ES-I3 (cell line): ENCODE results near the gene GJB4.
"Not testable (repeated sequence)": the region's sequence is repeated elsewhere in the genome, so short reads cannot be mapped to it uniquely, and the experiment has no call there.

Experiments
- H3K36me3 ChIP-seq: 2 replicates; pipeline ENCODE4 v1.6.1; 2013; ENCODE audit warnings: mild to moderate bottlenecking, low read length, control low read depth, moderate library complexity; ENCODE audit not compliant: insufficient read depth
- H3K4me1 ChIP-seq: 2 replicates; pipeline ENCODE4 v1.6.1; 2013; ENCODE audit warnings: mild to moderate bottlenecking, control low read depth, low read length; ENCODE audit not compliant: insufficient read depth
- H3K9ac ChIP-seq: 2 replicates; pipeline ENCODE4 v1.6.1; 2013; ENCODE audit warnings: low read depth, mild to moderate bottlenecking, low read length, moderate library complexity
- H3K9me3 ChIP-seq: 2 replicates; pipeline ENCODE4 v1.6.1; 2013; ENCODE audit warnings: mild to moderate bottlenecking, low read length, moderate library complexity; ENCODE audit not compliant: control insufficient read depth, insufficient read depth

GJB4 gene

GRCh38 chr1:34757386-34757785, 2.2 kb upstream of the GJB4 start:
- H3K9me3 ChIP-seq, result no peaks in the 10 kb centered on the region
- no peak overlapping the region for H3K9ac ChIP-seq
- H3K4me1 ChIP-seq, result peaks cover 16% of the 10 kb centered on the region; the same call in 1 of the 2 replicates
- no peaks in the 10 kb centered on the region for H3K36me3 ChIP-seq

- no peaks in the 10 kb centered on the region for H3K9me3 ChIP-seq
- no peak overlapping the region for H3K9ac ChIP-seq
- peaks cover 27% of the 10 kb centered on the region; the same call in 1 of the 2 replicates for H3K4me1 ChIP-seq
Measured at GRCh38 chr1:34758751-34759150, 789 bp upstream of the GJB4 start.

GRCh38 chr1:34761176-34761761, 1.7 kb downstream of the GJB4 start:
- Histone ChIP-seq H3K9ac (no peak overlapping the region), H3K4me1 (peaks cover 12% of the 10 kb centered on the region; the same call in 1 of the 2 replicates), H3K9me3 (no peaks in the 10 kb centered on the region), H3K36me3 (no peaks in the 10 kb centered on the region)

More at GRCh38 chr1:34758751-34759150, 789 bp upstream of the GJB4 start:
- H3K36me3 ChIP-seq, result no peaks in the 10 kb centered on the region

- H3K9ac ChIP-seq, result no peak overlapping the region
- peaks cover 12% of the 10 kb centered on the region; the same call in 1 of the 2 replicates for H3K4me1 ChIP-seq
- H3K36me3 ChIP-seq, result no peaks in the 10 kb centered on the region
- no peaks in the 10 kb centered on the region for H3K9me3 ChIP-seq
Measured at GRCh38 chr1:34761776-34762307, 2.3 kb downstream of the GJB4 start.

- Histone ChIP-seq H3K9ac (no peak overlapping the region), H3K9me3 (no peaks in the 10 kb centered on the region), H3K4me1 (peaks cover 12% of the 10 kb centered on the region; the same call in 1 of the 2 replicates), H3K36me3 (no peaks in the 10 kb centered on the region)
Measured at GRCh38 chr1:34762474-34763141, 3.1 kb downstream of the GJB4 start.

- no peaks in the 10 kb centered on the region for H3K9me3 ChIP-seq
- no peak overlapping the region for H3K9ac ChIP-seq
- H3K4me1 ChIP-seq, result peaks cover 12% of the 10 kb centered on the region; the same call in 1 of the 2 replicates
- H3K36me3 ChIP-seq, result no peaks in the 10 kb centered on the region
Measured at GRCh38 chr1:34763142-34763781, 3.7 kb downstream of the GJB4 start.

- no peaks in the 10 kb centered on the region for H3K9me3 ChIP-seq
- H3K4me1 ChIP-seq, result peaks cover 10% of the 10 kb centered on the region
- no peaks in the 10 kb centered on the region for H3K36me3 ChIP-seq
- no peak overlapping the region for H3K9ac ChIP-seq
Measured at GRCh38 chr1:34768856-34769255, 9.3 kb downstream of the GJB4 start.

GRCh38 chr1:34770891-34771504, 11.5 kb downstream of the GJB4 start:
- Histone ChIP-seq H3K4me1 (peaks cover 10% of the 10 kb centered on the region), H3K9ac (no peak overlapping the region), H3K36me3 (no peaks in the 10 kb centered on the region), H3K9me3 (no peaks in the 10 kb centered on the region)

- H3K4me1 ChIP-seq, result peaks cover 10% of the 10 kb centered on the region
- H3K9me3 ChIP-seq, result no peaks in the 10 kb centered on the region
- no peaks in the 10 kb centered on the region for H3K36me3 ChIP-seq
- no peak overlapping the region for H3K9ac ChIP-seq
Measured at GRCh38 chr1:34771573-34772371, 12.2 kb downstream of the GJB4 start.

- not testable (repeated sequence) for H3K36me3 ChIP-seq, H3K9ac ChIP-seq, H3K9me3 ChIP-seq
- H3K4me1 ChIP-seq, result peaks cover 10% of the 10 kb centered on the region
Measured at GRCh38 chr1:34773114-34773513, 13.6 kb downstream of the GJB4 start.

GRCh38 chr1:34774957-34775356, 15.4 kb downstream of the GJB4 start:
- no peak overlapping the region for H3K9ac ChIP-seq
- no peaks in the 10 kb centered on the region for H3K36me3 ChIP-seq
- H3K4me1 ChIP-seq, result peaks cover 10% of the 10 kb centered on the region
- no peaks in the 10 kb centered on the region for H3K9me3 ChIP-seq

GRCh38 chr1:34776911-34777310, 17.4 kb downstream of the GJB4 start:
- no peaks in the 10 kb centered on the region for H3K36me3 ChIP-seq
- no peak overlapping the region for H3K9ac ChIP-seq
- no peaks in the 10 kb centered on the region for H3K4me1 ChIP-seq
- no peaks in the 10 kb centered on the region for H3K9me3 ChIP-seq

GRCh38 chr1:34777519-34778321, 18.2 kb downstream of the GJB4 start:
- no peaks in the 10 kb centered on the region for H3K36me3 ChIP-seq
- H3K9me3 ChIP-seq, result no peaks in the 10 kb centered on the region
- H3K4me1 ChIP-seq, result 0 out of 2 replicates have a peak, but pooled peaks cover 5% of the 10 kb centered on the region
- no peak overlapping the region for H3K9ac ChIP-seq
